OCI-M2 (cell line): ENCODE measurements around the gene SLC4A2.

Experiments used
- DNase-seq: peaks from one replicate; lab custom pipeline; 2025; ENCODE audit not compliant: unreplicated experiment; lab: John Stamatoyannopoulos, UW

Gene SLC4A2

DNA sequence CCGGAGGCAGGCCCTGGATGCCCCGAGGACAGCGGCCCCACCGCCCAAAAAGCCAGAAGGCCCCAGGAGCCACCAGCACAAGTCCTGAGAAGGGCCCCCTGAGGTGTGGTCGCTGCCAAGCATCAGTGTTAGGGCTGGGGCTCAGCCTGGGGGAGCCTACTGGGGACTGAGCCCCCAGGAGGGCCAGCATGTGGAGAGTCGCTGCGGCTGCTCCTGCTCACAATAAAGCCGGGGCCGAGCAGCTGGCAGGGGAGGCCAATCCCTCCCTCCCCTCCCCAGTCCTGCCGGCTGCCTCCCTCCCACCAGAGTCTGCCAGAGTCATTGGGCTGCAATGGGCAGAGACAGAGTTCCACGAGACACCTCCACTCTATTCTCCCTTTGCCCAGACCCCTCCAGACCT is 14.1 kb upstream of the SLC4A2 start:
- DNase-seq = no peak

DNA sequence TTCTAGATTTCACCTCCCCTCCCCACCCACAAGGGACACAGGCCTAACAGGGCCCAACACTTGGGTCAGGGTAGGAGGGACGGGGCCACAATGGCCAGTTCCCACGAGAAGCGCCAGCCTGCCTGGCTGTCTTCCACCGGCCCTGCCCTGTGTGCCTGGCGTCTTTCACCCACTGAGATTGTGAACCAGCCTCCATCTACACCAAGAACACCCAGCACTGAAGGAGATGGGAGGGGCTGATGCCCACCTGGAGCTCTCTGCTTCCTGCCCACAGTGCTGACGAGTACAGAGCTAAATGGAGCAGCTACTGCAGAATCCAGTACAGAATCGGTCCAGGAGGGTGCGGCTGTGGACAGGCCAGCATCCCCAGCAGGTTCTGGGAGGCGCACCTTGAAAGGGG is 13.4 kb upstream of the SLC4A2 start:
- DNase-seq = no peak

DNA sequence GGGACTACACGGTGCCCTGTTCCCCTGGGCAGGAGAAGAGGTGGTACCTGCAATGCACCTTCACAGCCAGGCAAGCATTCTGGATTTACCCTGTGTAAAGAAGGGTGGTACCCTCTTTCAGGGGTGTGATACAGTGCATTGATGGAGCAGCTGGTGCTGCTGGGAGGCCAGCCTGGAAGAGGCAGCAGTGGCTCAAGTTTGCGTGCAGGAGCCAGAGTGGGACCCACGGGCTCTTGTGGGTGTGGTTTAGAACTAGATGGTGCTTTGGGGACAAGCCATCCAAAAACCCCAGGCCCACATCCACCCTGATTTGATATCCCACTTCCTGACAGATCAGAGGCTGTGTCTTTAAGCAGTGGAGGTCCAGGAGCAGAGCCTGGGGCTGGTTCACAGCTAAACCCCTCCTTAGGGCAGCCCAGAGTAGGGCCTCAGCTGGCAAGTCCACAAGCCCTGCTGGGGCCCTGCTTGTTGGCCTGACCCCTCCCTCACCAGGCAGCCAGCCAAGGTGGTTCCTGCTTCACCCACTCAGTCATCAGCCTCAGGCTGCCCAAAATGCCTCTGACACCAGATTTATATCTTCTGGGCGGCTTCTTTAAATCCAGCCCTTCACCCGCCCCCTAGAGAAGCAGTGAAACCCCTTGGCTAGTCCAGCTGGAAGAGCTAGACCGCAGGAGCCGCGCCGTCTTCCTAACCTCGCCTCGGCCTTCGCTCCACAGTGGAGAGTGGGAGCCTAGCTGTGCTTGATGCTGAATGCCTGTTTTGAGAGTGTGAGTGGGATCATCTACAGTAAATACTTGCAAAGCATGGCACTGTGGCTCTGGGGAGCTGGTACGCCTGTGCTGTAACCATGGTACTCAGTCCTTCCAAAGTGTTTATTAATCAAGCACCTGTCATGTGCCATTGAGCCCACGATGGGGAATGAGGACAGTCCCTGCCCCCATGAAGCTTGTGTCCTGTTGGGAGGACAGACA is 12.5 kb upstream of the SLC4A2 start:
- no peak for DNase-seq

DNA sequence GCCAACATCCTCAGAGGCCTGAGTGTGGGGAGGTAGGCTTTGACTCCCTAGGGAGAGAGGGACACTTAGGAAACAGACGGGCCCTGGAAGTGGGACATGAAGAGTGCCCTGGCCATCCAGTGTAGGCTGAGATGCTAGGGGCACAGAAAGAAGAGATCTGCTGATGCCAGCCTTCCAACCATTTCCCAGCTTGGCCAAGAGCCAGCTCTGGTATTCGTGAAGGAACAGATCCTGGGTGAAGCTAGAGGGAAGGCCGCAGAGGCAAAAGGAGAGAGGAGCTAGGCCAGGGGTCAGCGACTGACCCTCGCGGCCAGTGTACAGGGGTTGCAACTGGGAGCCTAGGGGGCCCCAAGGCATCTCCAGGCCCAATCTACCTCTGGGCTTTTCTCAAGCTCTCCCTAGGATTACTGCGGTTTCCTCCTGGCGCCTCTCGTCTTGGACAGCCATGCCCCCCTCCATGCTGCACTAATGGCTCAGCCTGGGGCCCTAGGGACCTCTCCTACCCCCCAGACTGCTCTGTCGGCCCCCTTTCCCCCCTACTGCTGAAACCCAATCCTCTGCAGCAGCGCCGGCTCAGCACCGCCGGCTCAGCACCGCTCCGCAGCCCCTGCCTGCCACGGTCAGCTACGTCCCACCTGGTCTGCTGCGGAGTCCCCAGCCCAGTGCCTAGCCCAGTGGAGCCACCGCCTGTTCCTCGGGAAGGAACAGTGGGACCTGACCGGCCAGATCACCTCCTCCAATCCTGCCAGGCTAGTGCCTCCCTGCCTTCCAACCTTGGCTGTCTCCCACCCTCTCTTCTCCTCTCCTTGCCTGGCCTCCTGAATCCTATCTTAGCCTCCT is 11.2 kb upstream of the SLC4A2 start, which contains the start of gene ASIC3:
Gene ASIC3, plus strand, starts transcription at position 556 of the 840 bp plus-strand sequence. CDS start 355 bp downstream, outside the sequence.
- no peak for DNase-seq

DNA sequence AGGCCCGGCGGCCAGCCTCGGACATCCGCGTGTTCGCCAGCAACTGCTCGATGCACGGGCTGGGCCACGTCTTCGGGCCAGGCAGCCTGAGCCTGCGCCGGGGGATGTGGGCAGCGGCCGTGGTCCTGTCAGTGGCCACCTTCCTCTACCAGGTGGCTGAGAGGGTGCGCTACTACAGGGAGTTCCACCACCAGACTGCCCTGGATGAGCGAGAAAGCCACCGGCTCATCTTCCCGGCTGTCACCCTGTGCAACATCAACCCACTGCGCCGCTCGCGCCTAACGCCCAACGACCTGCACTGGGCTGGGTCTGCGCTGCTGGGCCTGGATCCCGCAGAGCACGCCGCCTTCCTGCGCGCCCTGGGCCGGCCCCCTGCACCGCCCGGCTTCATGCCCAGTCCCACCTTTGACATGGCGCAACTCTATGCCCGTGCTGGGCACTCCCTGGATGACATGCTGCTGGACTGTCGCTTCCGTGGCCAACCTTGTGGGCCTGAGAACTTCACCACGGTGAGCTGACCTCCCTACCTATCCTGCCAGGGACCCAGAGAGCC is 10.4 kb upstream of the SLC4A2 start:
- no peak for DNase-seq

DNA sequence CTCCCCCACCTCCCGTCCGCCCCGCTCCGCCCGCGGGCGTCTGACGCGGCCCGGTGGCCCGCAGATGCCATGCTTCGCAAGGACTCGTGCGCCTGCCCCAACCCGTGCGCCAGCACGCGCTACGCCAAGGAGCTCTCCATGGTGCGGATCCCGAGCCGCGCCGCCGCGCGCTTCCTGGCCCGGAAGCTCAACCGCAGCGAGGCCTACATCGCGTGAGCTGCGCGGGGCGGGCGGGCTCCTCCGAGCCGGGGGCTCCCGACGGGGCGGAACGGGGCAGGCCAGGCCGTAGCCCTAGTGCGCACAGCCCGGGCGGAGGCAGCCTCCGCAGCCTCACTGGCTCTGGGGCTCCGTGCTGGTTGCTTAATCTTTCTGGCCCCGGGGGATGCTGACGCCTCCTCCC is 8.3 kb upstream of the SLC4A2 start:
- no peak for DNase-seq

DNA sequence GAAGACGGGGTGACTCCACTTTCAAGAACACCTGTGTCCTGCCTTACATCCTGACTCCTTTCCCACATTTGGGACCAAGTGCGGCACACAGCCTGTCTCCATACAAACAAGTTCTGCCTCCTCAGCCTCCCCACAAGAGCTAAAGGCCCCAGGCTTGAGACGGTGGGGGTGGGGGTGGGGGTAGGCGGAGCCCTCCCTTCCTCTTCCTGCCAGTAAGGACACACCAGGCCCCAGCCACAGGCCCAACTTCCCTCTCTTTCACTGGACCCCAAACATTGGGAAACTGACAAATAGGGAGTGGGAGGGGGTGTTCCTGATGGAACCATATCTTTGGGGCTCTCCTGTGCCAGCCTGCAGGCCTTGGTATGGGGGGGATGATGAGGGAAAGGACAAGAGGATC is 6.3 kb upstream of the SLC4A2 start:
- DNase-seq = no peak

DNA sequence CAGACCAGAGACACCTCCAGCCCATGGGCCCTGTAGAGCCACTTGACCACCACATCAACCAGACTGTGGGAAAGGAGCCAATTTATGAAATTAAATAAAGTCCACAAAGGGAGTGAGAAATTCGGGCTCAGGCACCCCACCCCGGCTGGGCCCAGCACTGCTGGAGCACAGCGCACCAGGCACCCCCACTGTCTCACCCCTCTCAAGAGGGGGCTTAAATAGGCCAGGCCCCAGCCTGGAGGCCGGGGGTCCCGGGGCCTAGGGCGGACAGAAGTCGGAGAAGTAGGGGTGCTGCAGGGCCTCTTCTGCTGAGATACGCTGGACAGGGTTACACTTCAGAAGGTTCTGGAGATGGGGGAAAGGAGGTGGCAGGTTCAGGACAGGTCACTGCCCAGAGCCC is 5.6 kb upstream of the SLC4A2 start:
- DNase-seq = no peak

DNA sequence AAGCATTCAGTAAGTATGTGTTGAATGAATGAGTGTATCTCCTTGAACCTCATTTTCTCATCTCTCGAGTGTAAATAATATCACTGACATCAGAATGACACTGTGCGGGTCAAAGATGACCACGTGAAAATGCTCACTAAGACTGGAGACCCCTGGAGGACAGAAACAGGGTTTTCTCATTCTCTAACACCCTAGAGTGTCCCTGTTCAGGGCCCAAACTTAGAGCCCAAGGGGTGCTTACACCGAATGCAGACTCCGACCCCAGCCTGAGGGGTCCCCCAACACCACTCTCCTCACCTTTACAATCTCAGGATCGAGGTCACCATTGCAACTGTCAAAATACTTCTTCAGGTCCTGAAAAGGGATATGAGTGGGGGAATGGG is 3.1 kb upstream of the SLC4A2 start:
- DNase-seq = no peak

DNA sequence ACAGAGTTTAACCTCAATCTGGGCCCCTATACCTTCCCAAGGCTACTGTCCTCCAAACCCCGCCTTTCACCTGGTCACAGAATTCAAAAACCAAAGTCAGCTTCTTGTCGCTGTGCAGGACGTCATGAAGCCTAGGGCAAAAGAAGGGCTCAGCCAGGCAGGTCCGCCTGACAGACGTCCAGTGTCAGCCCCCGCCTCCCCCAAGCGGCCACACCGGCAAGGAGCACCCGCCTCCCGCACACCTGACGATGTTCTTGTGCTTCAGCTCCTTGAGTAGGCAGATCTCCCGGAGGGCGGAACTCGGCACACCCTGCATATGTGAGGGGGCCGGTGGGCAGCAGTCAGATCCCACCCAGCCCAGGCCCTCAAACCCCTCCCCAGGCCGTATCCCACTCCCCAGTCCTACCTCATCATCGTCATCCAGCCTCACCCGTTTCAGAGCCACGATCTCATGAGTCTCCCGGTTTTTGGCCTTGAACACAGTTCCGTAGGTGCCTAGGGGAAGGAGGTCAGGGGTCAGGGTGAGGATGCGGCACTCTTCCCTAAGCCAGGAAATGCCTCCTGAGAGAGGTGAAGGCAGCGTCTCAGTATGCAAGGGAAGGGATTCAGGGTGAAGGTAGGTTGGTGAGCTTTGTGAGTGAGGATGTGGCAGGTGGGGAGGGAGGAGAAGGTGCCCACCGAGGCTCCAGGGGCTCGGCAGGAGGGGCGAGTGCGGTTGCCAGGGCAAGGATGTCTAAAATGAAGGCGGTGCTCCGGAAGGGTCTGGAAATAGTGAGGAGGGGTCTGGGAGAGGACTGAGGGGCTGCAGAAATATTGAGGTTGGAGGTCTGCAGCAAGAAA is 2.5 kb upstream of the SLC4A2 start:
- no peak for DNase-seq

DNA sequence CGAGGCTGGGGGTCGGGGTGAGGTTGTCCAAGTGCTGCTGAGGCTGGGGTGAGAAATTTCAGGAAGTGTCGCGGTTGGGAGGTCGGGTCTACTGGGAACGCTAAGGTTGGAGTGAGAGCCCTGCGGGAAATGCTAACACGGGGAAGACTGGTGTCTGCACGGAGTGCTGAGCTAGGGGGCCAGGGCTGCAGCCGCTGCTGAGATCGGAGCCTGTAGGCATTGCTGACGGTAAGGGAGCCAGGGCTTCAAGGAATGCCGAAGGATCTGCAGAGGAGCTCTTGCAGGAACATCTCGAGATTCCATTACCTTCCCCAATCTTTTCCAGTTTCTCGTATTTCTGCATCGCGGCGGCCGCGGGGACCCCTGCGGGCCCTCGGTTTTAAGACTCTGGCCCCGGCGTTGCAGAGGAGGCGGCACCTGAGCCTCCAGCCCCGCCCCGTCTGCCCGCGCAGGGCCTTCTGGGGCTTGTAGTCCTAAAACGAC is 1.8 kb upstream of the SLC4A2 start, which contains the start of gene CDK5:
Gene CDK5, minus strand, starts transcription at position 392 of the 483 bp plus-strand sequence. Its CDS starts 49 bp downstream, at position 343.
- no peak for DNase-seq

DNA sequence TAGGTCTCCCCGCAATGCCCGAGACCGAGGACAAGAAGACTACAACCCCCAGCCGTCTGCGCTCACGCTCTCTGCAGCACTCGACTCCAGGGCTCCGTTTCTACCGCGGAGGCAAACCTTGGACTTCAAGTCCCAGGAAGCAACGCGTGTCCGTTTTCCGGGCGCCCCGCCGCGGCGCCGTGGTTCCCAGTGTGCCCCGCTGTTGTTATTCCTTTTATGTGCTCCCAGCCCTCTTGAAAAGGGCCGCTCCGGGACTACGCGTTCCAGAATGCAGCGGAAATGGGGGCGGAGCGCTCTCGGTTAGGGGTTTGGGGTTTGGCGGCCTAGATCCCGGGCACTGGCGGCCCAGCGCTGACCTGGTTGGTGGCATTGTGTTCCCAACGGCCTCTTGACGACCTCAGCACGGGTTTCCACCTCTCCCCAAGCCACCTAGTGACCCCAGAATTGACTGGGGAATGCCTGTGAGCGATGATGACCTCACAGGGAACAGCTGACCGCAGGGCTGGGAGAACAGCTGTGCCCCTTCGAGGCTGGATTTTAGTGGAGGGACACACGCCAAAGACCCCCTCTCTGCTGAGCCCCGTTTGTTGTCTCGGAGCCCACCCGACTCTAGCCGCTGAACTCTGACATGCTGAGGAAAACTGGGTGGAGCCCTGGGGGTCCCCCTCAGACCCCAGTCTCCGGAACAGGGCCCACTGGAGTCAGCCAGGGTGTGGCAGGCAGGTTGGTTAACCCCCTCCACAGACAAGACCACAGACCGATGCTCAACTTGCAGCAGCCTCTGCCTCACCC is 1.2 kb upstream of the SLC4A2 start:
- peak; percentile 98 for DNase-seq

DNA sequence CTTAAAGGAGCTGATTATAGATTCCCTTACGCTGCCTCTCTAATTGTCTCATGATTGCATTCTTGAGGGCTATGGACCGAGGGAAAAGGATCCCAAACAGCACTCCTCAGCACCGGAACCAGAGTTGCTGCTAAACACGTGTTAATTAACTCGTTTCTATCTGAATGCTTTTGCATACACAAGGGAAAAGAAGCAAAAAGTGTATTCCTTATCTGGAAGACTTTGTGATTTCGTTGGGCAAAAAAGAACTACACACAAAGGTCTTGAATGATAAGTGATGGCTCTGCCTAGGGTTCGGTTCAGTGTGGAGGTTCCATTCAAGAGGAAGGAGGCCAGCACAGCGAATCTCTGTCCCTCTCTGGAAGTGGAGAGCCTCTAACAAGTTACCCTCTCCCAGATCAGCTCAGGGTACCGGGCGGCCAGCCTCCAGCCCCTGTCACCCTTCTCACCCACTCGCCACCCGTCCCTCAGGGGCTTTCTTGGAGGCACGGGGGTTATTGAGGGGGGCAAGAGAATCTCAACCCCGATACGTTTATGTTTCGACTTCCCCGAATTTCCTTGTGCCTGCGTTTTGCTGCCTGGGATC is 515 bp upstream of the SLC4A2 start:
- no peak for DNase-seq

DNA sequence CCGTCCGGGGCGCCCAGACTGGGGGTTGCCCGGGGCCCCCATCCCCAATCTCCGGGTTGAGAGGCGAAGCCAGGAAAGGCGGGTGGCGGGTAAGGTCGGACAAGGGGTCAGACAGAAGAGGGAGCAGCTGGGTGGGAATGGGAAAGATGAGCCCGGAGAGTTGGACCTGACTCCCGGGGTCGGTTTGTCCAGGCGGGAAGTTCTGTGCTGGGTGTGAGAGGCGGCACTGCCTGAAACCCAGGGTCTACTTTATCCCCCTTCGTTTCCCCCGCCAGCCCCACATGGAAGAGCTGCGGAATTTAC is 675 bp downstream of the SLC4A2 start:
- no peak for DNase-seq

DNA sequence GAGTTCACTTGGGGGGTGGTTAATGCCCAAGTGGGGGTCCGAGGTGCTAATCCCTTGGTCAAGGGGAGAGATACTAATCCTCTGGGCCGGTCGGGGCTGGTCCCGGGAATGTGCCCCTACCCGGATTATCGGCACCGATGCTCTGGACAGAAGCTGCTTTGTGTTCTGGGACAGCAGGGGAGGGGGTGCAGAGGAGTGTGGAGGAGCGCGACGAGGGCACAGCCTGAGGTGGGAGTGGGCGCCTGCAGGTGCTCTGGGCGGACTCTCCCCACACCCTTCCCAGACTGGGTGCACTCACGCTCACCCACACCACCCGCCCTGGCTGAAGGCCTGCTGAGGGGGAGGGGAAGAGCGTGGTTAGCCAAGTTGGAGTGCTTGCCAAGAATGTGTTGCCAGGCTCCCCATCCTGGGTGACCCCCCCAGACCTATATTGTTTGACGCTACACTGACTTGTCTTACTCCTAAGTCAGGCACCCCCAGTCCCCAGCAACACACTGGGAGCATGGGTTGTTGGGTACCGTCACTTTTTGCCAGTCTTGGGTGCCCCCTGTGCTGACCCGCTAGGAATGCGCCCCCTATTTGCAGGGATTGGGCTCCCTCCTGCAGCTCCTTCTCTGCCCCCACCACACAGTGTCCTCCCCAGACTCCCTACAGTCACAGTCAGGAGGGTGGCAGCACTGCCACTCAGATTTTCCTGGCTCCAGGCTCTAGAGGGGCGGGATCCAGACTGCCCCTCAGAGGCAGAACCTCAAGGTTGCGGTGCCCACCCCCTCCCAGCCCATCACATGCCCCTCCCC is 1.2 kb downstream of the SLC4A2 start:
- DNase-seq = no peak

DNA sequence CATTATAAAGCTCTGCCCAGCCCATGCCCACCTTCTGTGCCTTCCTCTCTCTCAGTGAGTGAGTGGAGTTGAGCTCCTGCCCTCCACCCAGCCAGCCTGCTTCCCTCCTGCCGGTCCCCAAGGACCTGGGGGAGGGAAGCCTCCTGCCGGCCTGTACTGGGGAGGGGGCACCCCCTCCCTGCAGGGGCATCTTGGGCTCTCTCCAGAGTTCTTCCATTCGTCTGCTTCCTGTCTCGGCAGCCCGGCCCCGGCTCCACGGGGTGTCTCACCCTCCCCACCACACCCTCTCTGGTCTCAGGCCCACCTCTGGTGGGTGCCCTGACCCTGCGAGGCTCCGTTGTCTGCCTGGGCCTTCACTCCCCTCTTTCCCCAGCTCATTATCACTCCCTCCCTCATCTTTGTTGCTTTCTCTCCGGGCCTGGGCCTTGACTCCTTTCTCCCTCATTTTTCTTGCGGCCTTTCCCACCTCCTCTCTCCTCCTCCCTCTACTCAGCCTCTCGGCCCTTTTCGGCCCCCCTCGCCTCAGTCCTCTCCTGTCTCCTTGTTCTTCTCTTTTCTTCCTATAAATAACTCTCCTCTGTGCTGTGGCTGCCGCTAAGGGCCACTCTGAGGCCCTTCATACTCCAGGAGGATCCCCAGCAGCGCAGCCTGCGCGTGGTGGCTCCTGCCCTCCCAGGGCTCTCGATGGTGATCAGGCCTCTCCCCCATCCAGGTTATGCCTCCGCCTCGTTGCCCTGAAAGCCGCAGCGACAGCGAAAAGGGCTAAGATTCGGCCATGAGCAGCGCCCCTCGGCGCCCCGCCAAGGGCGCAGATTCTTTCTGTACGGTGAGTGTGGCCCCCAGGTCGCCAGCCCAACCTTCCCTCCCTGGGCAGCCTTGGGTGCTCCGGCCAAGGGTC is 2.1 kb downstream of the SLC4A2 start:
- no peak for DNase-seq

DNA sequence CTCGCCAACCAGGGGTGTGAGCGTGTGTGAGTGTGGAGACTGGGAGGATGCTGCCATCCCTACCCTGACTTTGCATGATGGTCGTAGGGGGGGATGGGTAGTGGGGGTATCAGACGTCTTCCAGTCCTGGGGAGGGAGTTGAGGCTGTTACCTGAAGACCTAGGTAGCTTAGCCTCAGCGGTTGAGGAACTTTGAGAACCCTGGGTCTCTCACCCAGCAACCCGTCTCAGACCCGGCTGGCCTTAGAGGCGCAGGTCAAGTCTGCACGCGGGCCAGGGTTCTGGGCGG is 2.7 kb downstream of the SLC4A2 start:
- DNase-seq = no peak
